ENCODE data around the gene TSPAN4. TPM values are rescaled to one million over a fixed set of nuclear protein-coding genes. Genes with fewer than 3 reads are reported as not detected.

TSPAN4 gene
- total and polyA plus RNA-seq, 2 of the 13 experiments (the other 11 are each of a cell fraction or from before 2014, with no cell fraction given), result 31.7 to 68.3 TPM

GRCh38 chr11:827146-827896, 15.3 kb upstream of the TSPAN4 start:
- peak; percentile 47 for DNase-seq (ENCODE audit: low spot score)
- TF ChIP-seq BRF2 (CRISPR knock-in tag; IDR thresholded peaks at IDR 0.05) (no peak), NFYB (CRISPR knock-in tag; IDR thresholded peaks at IDR 0.05) (no peak), PREB (CRISPR knock-in tag; IDR thresholded peaks at IDR 0.05) (no peak), RFXANK (CRISPR knock-in tag; IDR thresholded peaks at IDR 0.05) (no peak), HCFC1 (IDR thresholded peaks at IDR 0.05; ENCODE audit: low read depth, low read length) (no peak), NFE2L1 (CRISPR knock-in tag; IDR thresholded peaks at IDR 0.05; ENCODE audit: borderline replicate concordance) (no peak), BCLAF1 (IDR thresholded peaks at IDR 0.05) (no peak), MTERF4 (CRISPR knock-in tag; IDR thresholded peaks at IDR 0.05) (no peak), ZNF430 (CRISPR knock-in tag; IDR thresholded peaks at IDR 0.05) (peak; percentile 36; the same call in 1 of the 2 replicates), POGZ (CRISPR knock-in tag; IDR thresholded peaks at IDR 0.05) (no peak), E2F5 (CRISPR knock-in tag; conservative IDR thresholded peaks at IDR 0.05) (peak; percentile 18; the same call in 1 of the 2 replicates), HMGA1 (CRISPR knock-in tag; conservative IDR thresholded peaks at IDR 0.05) (no peak), TOE1 (CRISPR knock-in tag; IDR thresholded peaks at IDR 0.05) (no peak), NR2F6 (IDR thresholded peaks at IDR 0.05) (no peak), NR2F6 (CRISPR knock-in tag; IDR thresholded peaks at IDR 0.05) (peak; percentile 45), ZKSCAN8 (CRISPR knock-in tag; IDR thresholded peaks at IDR 0.05; ENCODE audit: borderline replicate concordance) (peak; percentile 38; the same call in 1 of the 2 replicates), ZNF547 (CRISPR knock-in tag; IDR thresholded peaks at IDR 0.05) (peak; percentile 86), ZNF782 (CRISPR knock-in tag; IDR thresholded peaks at IDR 0.05; ENCODE audit: borderline replicate concordance) (0 out of 2 replicates have a peak, but pooled peaks have one; percentile 15)

More at GRCh38 chr11:827146-827896, 15.3 kb upstream of the TSPAN4 start:
- Histone ChIP-seq H2AFZ (ENCODE audit: low read length) (no peak overlapping the region), H3K79me2 (ENCODE audit: insufficient read depth, low read length) (no peaks in the 10 kb centered on the region), H3K4me3 (replicated peaks in 1 of 3; ENCODE audit: insufficient read depth in 1 of 3, low read depth in 2 of 3, low read length in 3 of 3) (peak overlapping the region; percentile 69 to 83 (median 80)), H3K4me2 (ENCODE audit: low read depth, low read length) (peak overlapping the region; percentile 91), H3K36me3 (replicated peaks in 1 of 2; ENCODE audit: control insufficient read depth in 1 of 2, insufficient read depth in 2 of 2, low read length in 2 of 2) (peaks cover 4 to 14% of the 10 kb centered on the region in 2 experiments; a peak in 3 of 5 replicates), H3K9ac (ENCODE audit: insufficient read depth, low read depth, low read length) (peak overlapping the region; percentile 74), H3K27ac (ENCODE audit: extremely low read length, insufficient read depth, low read length) (peak overlapping the region; percentile 77), H3K9me3 (ENCODE audit: low read length) (no peaks in the 10 kb centered on the region), H3K27me3 (ENCODE audit: control insufficient read depth in 1 of 2, insufficient read depth in 2 of 2, low read length in 2 of 2) (no peaks in the 10 kb centered on the region), H4K20me1 (ENCODE audit: insufficient read depth, low read length) (no peaks in the 10 kb centered on the region), H3K4me1 (ENCODE audit: insufficient read depth, low read length) (peaks cover 68% of the 10 kb centered on the region)
- in situ Hi-C loops (cut with HindIII; ENCODE audit: extremely low pct_ligation_motif_present, low pct_unique_long_range_greater_than_20kb) (no loop called here), intact Hi-C loops (cut with micrococcal nuclease; ENCODE audit: unreplicated experiment) (no loop called here)
- CTCF ChIA-PET (ENCODE audit: low intra/inter-chr PET ratio, low total read pairs), result no interaction called here
- POLR2A ChIA-PET, result interaction anchor here (1.8 to 16.1 kb wide), 4 partner anchors 8 to 28 kb away, joined by 4 to 264 read pairs (median 75); partner anchors contain the start of genes PNPLA2, POLR2L, RPLP2 and TSPAN4
- ATAC-seq, result peak; percentile 51
- BruUV-seq (replicated peaks), result TSS peak; percentile 55
- no peak for FAIRE-seq
- WGBS (ENCODE audit: low lambda C conversion rate), result under 1% methylated on average over 18 of the region's 66 CpGs
